NB4 (cell line): ENCODE data around the gene NOL8.

Experiments
- POLR2A ChIP-seq: IDR thresholded peaks from 2 replicates; pipeline ENCODE4 v1.6.1; 2011; ENCODE audit warnings: mild to moderate bottlenecking; ENCODE audit not compliant: insufficient read length; ENCODE audit errors: extremely low read depth
- TF ChIP-seq, protein P1 (sequence below): IDR thresholded peaks from one replicate; pipeline ENCODE4 v1.5.1; 2012; ENCODE audit warnings: low read depth, low read length

- TF ChIP-seq, protein P1, sequence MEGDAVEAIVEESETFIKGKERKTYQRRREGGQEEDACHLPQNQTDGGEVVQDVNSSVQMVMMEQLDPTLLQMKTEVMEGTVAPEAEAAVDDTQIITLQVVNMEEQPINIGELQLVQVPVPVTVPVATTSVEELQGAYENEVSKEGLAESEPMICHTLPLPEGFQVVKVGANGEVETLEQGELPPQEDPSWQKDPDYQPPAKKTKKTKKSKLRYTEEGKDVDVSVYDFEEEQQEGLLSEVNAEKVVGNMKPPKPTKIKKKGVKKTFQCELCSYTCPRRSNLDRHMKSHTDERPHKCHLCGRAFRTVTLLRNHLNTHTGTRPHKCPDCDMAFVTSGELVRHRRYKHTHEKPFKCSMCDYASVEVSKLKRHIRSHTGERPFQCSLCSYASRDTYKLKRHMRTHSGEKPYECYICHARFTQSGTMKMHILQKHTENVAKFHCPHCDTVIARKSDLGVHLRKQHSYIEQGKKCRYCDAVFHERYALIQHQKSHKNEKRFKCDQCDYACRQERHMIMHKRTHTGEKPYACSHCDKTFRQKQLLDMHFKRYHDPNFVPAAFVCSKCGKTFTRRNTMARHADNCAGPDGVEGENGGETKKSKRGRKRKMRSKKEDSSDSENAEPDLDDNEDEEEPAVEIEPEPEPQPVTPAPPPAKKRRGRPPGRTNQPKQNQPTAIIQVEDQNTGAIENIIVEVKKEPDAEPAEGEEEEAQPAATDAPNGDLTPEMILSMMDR: no peak
- no peak for TF ChIP-seq POLR2A
Observed at GRCh38 chr9:92270511-92270910, 54.6 kb downstream of the NOL8 start.
